Heart left ventricle (tissue), 16 donors: Measurements from ENCODE around the gene ITPR3. TPM values are rescaled to one million over a fixed set of nuclear protein-coding genes. Genes with fewer than 3 reads are reported as not detected.

Experiments used
- ATAC-seq, 4 donors: fragments of 200-7000 bp; cut with Tn5 transposase; one replicate each; pipeline ENCODE4 v1.9.1; 2020 to 2022; ENCODE audit warnings: moderate library complexity in 4 of 4, mild to moderate bottlenecking in 3 of 4, moderate number of reproducible peaks in 1 of 4
- DNase-seq, 5 donors: peaks; one replicate each; pipeline ENCODE4 v3.0.0-alpha.2; 2020
- H3K27ac ChIP-seq, 12 donors: fragments of 200-600 bp; sonication (generic) in 4 of 12; one replicate each; pipeline versions ENCODE4 v1.5.0 to v1.8.0; 2016 to 2022; ENCODE audit warnings: mild to moderate bottlenecking in 2 of 12
- H3K27me3 ChIP-seq, 9 donors: fragments of 200-600 bp; sonication (generic) in 2 of 9; one replicate each; pipeline versions ENCODE4 v1.5.1 to v1.8.0; 2016 to 2022; ENCODE audit warnings: mild to moderate bottlenecking in 3 of 9
- H3K36me3 ChIP-seq, 9 donors: fragments of 200-600 bp; sonication (generic) in 2 of 9; one replicate each; pipeline versions ENCODE4 v1.5.0 to v1.8.0; 2018 to 2022; ENCODE audit warnings: mild to moderate bottlenecking in 2 of 9
- H3K4me1 ChIP-seq, 12 donors: fragments of 200-600 bp; sonication (generic) in 4 of 12; one replicate each; pipeline versions ENCODE4 v1.5.0 to v1.8.0; 2016 to 2022; ENCODE audit warnings: mild to moderate bottlenecking in 3 of 12
- H3K4me3 ChIP-seq, 12 donors: fragments of 200-600 bp; sonication (generic) in 4 of 12; one replicate each; pipeline versions ENCODE4 v1.5.0 to v1.8.0; 2017 to 2022; ENCODE audit warnings: mild to moderate bottlenecking in 9 of 12, moderate library complexity in 4 of 12
- H3K9me3 ChIP-seq, 12 donors: fragments of 200-600 bp; sonication (generic) in 4 of 12; one replicate each; pipeline versions ENCODE4 v1.5.0 to v1.8.0; 2016 to 2022; ENCODE audit warnings: mild to moderate bottlenecking in 1 of 12
- CTCF ChIP-seq, 12 donors: fragments of 200-600 bp; sonication (generic) in 4 of 12; IDR thresholded peaks; one replicate each; pipeline versions ENCODE4 v1.5.0 to v1.8.0; 2018 to 2022; ENCODE audit warnings: antibody characterized with exemption in 12 of 12, mild to moderate bottlenecking in 5 of 12
- POLR2A ChIP-seq, 2 donors: fragments of 450-650 bp; IDR thresholded peaks; one replicate each; pipeline ENCODE4 v1.6.1; 2017; ENCODE audit warnings: antibody characterized with exemption in 2 of 2, mild to moderate bottlenecking in 2 of 2, moderate library complexity in 2 of 2
- WGBS, 4 donors: extraction: QIAGEN DNeasy Blood & Tissue Kit in 2 of 4; methylation state at CpG; one replicate each; pipeline versions ENCODE4 v1.1.5 to v1.1.7; 2013 to 2018; 5-methylcytosine and 5-hydroxymethylcytosine counted together
- intact Hi-C, 10 donors: fragments of 100-400 bp; cut with DNase I; formaldehyde crosslinking; loops; one replicate each; pipeline versions ENCODE4 v1.11.1 to v1.14.2; 2022
- polyA plus RNA-seq, 2 donors: library from polyadenylated mRNA; stranded (reverse); fragments of 200-250 nt; gene quantifications; one replicate each; pipeline ENCODE4 v1.2.3, GENCODE V29; 2013
- total RNA-seq, 9 donors: library from RNA; depleted of rRNA in 2 of 9; stranded (reverse); fragments of >200 nt in 2 of 9; fragmentation: NEBNext Ultra II Directional in 3 of 9; extraction: Animal tissue kit (Norgen Biotek cat#: 25700) in 3 of 9; gene quantifications; one replicate each; pipeline versions ENCODE4 v1.1.0 to v1.2.4, GENCODE V29; 2016 to 2023
- donor health status: ischemic (EF 13 %, LVEDD 7.1; RV severe dilation, severe dysfunction).
- donor health status: healthy with polysubstance abuse.
- donor health status: DM: no; HTN: yes; CAD: no.
- donor health status: DM: no; HTN: no; CAD: no.
- donor health status: ischemic (EF 25% LVEDD 6.9; RV normal size, moderate dysfunction).
- donor health status: ischemic (EF 25% LVEDD 5.7; RV mildly dilated, moderate dysfunction).
- donor health status: healthy.
- donor health status: DM: yes; HTN: yes; CAD: no.
- donor health status: ischemic (EF 35%, LVEDD 5.7; RV mildly dilated, moderate dysfunction).
- donor health status: nonischemic (EF 11% LVEDD 7.7; RV severe dilation, severe dysfunction).
- donor health status: DM: yes; HTN: yes; CAD: no.
- donor health status: PGD.
- donor health status: ischemic (EF 29% LVEDD 5.4; RV normal size, mild dysfunction).
- donor health status: nonischemic (EF 23%, LVEDD 6.1; RV moderate dilation, normal function).

Gene ITPR3
- total and polyA plus RNA-seq, 11 donors: 4.8 to 33.5 (median 7.8) TPM

DNA sequence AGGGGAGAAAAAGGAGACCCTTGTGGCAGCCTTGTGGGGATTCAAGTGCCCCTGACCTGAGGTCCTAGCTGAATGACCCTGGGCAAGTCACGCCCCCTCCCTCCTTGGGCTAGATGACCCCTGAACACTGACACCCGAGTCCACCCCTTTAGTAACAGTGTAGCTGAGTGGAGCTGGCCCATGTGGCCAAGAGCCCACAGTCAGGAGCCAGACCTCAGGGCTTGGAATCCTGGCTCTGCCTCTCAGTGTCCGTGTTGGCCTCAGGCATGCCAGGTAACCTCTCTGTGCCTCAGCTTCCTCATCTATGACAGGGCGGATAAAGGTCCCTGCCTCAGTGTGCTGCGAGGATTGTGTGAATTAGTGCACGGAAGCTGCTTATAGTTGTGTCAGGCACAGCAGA, 111.3 kb downstream of the ITPR3 start:
- ATAC-seq: no peak
- H3K36me3 ChIP-seq: peaks cover 0 to 33% (median 0%) of the 10 kb centered on the region in 9 donors
- no peaks in the 10 kb centered on the region for H3K27me3 ChIP-seq
- peaks cover 0 to 94% (median 40%) of the 10 kb centered on the region in 12 donors for H3K4me1 ChIP-seq
- WGBS, 4 donors: 71 to 89% (median 85%) methylated on average over 3 to 6 of the region's 6 CpGs
- TF ChIP-seq CTCF (IDR thresholded peaks at IDR 0.05) (no peak), POLR2A (IDR thresholded peaks at IDR 0.05) (no peak)
- no peaks in the 10 kb centered on the region for H3K9me3 ChIP-seq
- H3K27ac ChIP-seq: peak overlapping the region; percentile 42 to 91 (median 82)
- intact Hi-C loops: no loop called here
- DNase-seq: no peak
- no peak overlapping the region for H3K4me3 ChIP-seq

DNA sequence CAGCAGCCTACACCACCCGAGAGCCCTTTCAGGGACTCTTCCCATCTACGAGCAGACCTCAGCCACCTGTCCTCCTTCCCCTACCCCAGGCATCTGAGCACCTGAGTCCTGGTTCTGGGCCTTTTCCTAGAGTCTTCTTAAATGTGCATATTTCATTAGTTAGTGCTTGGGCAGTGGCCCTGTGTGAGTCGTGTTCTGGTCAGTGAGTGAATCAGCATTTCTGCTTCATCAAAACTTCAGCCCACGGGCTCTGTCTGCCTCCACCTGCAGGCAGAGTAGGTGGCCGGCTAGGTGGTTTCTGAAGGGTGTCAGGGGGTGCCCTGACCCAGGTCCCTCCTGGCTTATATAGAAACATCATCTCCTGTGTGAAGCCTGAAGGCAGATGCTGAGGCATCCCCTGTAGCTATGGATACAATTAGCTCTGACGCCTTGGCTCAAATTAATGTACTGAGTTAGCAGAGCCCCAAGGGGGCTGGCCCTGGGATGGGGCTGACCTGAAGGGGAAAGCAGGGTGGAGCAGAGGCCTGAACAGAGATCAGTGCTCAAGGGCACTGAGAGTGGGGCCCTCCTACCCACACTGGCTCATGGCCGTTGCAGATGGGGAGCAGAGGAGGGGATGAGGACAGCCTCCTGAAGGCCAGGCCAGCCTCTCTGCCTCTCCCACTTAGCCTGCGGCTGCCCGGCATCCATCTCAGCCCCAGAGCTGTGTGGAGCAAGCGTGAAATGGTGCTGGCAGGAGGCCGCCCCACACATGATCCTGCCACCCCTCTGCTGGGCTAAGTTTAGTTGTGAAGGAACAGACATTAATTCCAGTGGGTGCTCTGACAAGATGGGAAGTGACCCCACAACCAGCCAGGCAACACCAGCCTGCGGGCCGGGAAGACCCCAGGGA, 111.9 kb downstream of the ITPR3 start:
- WGBS, 4 donors: 80 to 91% (median 86%) methylated on average over 9 to 13 of the region's 13 CpGs
- peak overlapping the region; percentile 42 to 91 (median 82) for H3K27ac ChIP-seq
- H3K36me3 ChIP-seq: peaks cover 0 to 33% (median 0%) of the 10 kb centered on the region in 9 donors
- H3K9me3 ChIP-seq: no peaks in the 10 kb centered on the region
- no peak for ATAC-seq
- H3K4me1 ChIP-seq: peaks cover 0 to 94% (median 36%) of the 10 kb centered on the region in 12 donors
- no peak overlapping the region for H3K4me3 ChIP-seq
- no peak for TF ChIP-seq POLR2A (IDR thresholded peaks at IDR 0.05)
- TF ChIP-seq CTCF (IDR thresholded peaks at IDR 0.05): no peak
- DNase-seq: no peak
- intact Hi-C loops: no loop called here
- no peaks in the 10 kb centered on the region for H3K27me3 ChIP-seq

GRCh38 chr6:33733709-33734007, 112.5 kb downstream of the ITPR3 start:
- ATAC-seq (no peak), DNase-seq (no peak)
- Histone ChIP-seq H3K9me3 (no peaks in the 10 kb centered on the region), H3K36me3 (peaks cover 0 to 33% (median 0%) of the 10 kb centered on the region in 9 donors), H3K4me1 (peaks cover 0 to 94% (median 37%) of the 10 kb centered on the region in 12 donors), H3K4me3 (no peak overlapping the region), H3K27ac (peak overlapping the region in 11 of 12 donors; percentile 34 to 91 (median 82)), H3K27me3 (no peaks in the 10 kb centered on the region)
- WGBS, 4 donors: 86 to 93% (median 93%) methylated on average over 8 of the region's 8 CpGs
- TF ChIP-seq CTCF (IDR thresholded peaks at IDR 0.05): no peak
- no peak for TF ChIP-seq POLR2A (IDR thresholded peaks at IDR 0.05)
- intact Hi-C loops: no loop called here

DNA sequence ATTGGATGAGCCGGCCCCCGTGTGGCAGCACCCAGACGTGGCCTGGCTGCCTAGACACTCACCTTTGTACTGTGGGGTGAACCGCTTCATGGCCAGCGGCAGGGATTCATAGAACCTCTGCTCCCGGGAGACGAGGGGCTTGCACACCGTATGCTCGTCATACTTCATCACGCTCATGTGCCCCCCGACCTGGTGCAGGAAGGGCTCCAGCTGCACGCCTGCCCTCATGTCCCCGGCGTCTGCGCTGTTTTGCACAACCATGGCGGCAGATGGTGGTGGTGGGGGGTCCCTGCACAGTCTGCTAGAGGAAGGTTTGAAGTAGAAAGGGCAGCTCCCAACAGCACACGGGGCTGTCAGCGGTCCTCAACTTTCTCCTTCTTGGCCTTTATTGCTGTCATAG, 114.1 kb downstream of the ITPR3 start:
- no peaks in the 10 kb centered on the region for H3K9me3 ChIP-seq
- no peak for DNase-seq
- 81 to 89% (median 88%) methylated on average over 9 to 18 of the region's 18 CpGs for WGBS, 4 donors
- TF ChIP-seq POLR2A (IDR thresholded peaks at IDR 0.05): no peak
- TF ChIP-seq CTCF (IDR thresholded peaks at IDR 0.05): no peak
- no peak for ATAC-seq
- peak overlapping the region in 5 of 12 donors; percentile 1 to 98 (median 91) for H3K27ac ChIP-seq
- H3K36me3 ChIP-seq: peaks cover 0 to 33% (median 0%) of the 10 kb centered on the region in 9 donors
- peaks cover 0 to 97% (median 44%) of the 10 kb centered on the region in 12 donors for H3K4me1 ChIP-seq
- intact Hi-C loops: no loop called here
- no peaks in the 10 kb centered on the region for H3K27me3 ChIP-seq
- no peak overlapping the region for H3K4me3 ChIP-seq
